IPS DF 6.9 (cell line): ENCODE results near the gene TCTN1.

ENCODE experiments used
- DNase-seq: peaks from one replicate; pipeline ENCODE4 v3.0.0-alpha.2; 2013; ENCODE audit warnings: low read depth, low spot score
- H3K27ac ChIP-seq: one replicate; pipeline ENCODE4 v1.5.1; 2013; ENCODE audit warnings: low read length, control low read depth
- H3K27me3 ChIP-seq: 2 replicates; pipeline ENCODE4 v1.6.1; 2013; ENCODE audit warnings: mild to moderate bottlenecking, low read length; ENCODE audit not compliant: control insufficient read depth, insufficient read depth
- H3K36me3 ChIP-seq: 2 replicates; pipeline ENCODE4 v1.6.1; 2013; ENCODE audit warnings: low read length; ENCODE audit not compliant: control insufficient read depth, insufficient read depth
- H3K4me1 ChIP-seq: 2 replicates; pipeline ENCODE4 v1.6.1; 2013; ENCODE audit warnings: low read length; ENCODE audit not compliant: control insufficient read depth, insufficient read depth
- H3K4me3 ChIP-seq: 2 replicates; pipeline ENCODE4 v1.5.1; 2013; ENCODE audit warnings: mild to moderate bottlenecking, low read length
- H3K9me3 ChIP-seq: 2 replicates; pipeline ENCODE4 v1.6.1; 2013; ENCODE audit warnings: low read length, inconsistent platforms; ENCODE audit not compliant: control insufficient read depth, insufficient read depth
- WGBS: extraction: QIAGEN DNeasy Blood & Tissue Kit; methylation state at CpG from one replicate; pipeline ENCODE4 v1.1.7; 2013; ENCODE audit warnings: mixed read lengths, missing lambda C conversion rate; ENCODE audit not compliant: insufficient read length, insufficient coverage; 5-methylcytosine and 5-hydroxymethylcytosine counted together

Gene TCTN1

GRCh38 chr12:110661337-110661972 lies 47.5 kb downstream of the TCTN1 start:
- WGBS: no CpG with 5 or more reads among the region's 23 CpGs
- no peak for DNase-seq
- H3K4me1 ChIP-seq: 0 out of 2 replicates have a peak, but pooled peaks cover 1% of the 10 kb centered on the region
- H3K9me3 ChIP-seq: no peaks in the 10 kb centered on the region
- H3K27me3 ChIP-seq: no peaks in the 10 kb centered on the region
- H3K27ac ChIP-seq: no peak overlapping the region
- no peaks in the 10 kb centered on the region for H3K36me3 ChIP-seq
- H3K4me3 ChIP-seq: no peak overlapping the region

DNA sequence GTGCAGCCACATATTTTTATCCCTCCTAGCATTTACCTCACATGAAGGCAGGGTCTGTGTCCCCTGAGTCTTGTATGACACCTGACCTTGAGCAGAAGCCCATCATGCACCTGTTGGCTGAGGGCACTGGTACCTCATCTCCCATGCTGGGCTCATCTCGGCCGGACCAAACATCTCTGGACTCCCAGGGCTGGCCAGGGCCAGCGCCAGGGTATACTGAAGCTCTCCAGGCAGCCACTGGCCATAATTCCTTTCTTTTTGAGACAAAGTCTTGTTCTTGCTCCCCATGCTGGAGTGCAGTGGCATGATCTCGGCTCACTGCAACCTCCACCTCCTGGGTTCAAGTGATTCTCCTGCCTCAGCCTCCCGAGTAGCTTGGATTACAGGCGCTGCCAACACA lies 53.0 kb downstream of the TCTN1 start:
- no CpG with 5 or more reads among the region's 6 CpGs for WGBS
- Histone ChIP-seq H3K27ac (no peak overlapping the region), H3K9me3 (no peaks in the 10 kb centered on the region), H3K36me3 (no peaks in the 10 kb centered on the region), H3K4me3 (no peak overlapping the region), H3K4me1 (peaks cover 1% of the 10 kb centered on the region; the same call in 1 of the 2 replicates), H3K27me3 (no peaks in the 10 kb centered on the region)
- no peak for DNase-seq

DNA sequence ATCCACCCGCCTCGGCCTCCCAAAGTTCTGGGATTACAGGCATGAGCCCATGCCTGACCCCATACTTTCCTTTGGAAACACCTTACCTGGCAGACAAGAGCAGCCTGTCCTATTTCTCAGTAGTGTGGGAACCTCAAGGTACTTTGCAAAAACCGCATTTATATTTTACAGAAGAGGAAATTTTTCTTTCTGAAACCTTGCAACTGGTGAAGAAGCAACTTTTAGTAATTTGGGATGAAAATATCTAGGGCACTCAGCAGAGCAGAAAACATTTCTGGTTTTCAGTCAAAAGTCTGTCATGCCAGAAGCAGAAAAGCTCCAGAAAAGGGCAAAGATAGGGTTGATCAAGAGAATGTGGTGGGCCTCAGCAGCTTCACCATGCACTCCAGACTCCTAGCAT lies 53.7 kb downstream of the TCTN1 start:
- Histone ChIP-seq H3K4me3 (no peak overlapping the region), H3K4me1 (peaks cover 1% of the 10 kb centered on the region; the same call in 1 of the 2 replicates), H3K9me3 (no peaks in the 10 kb centered on the region), H3K27me3 (no peaks in the 10 kb centered on the region), H3K36me3 (no peaks in the 10 kb centered on the region), H3K27ac (no peak overlapping the region)
- no CpG with 5 or more reads among the region's 3 CpGs for WGBS
- no peak for DNase-seq

GRCh38 chr12:110668480-110669192 lies 54.7 kb downstream of the TCTN1 start:
- no peaks in the 10 kb centered on the region for H3K27me3 ChIP-seq
- DNase-seq: no peak
- H3K36me3 ChIP-seq: no peaks in the 10 kb centered on the region
- peaks cover 1% of the 10 kb centered on the region; the same call in 1 of the 2 replicates for H3K4me1 ChIP-seq
- no peak overlapping the region for H3K4me3 ChIP-seq
- H3K27ac ChIP-seq: no peak overlapping the region
- no CpG with 5 or more reads among the region's 12 CpGs for WGBS
- no peaks in the 10 kb centered on the region for H3K9me3 ChIP-seq

DNA sequence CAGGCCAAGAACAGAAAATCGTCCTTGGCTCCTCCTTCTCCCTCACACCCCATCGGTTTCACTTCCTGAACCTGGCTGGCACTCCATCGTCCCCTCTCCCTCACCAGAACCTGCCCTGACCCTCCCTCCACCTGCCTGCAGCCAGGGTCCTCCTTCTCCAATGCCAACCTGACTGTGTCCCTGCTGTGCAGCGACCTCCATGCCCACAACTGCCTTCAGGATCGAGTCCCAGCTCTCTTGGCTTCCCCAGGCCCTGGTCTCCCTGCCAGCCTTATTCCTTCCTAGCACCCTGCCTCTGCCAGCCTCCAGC lies 55.2 kb downstream of the TCTN1 start:
- Histone ChIP-seq H3K4me3 (no peak overlapping the region), H3K27ac (no peak overlapping the region), H3K27me3 (no peaks in the 10 kb centered on the region), H3K36me3 (no peaks in the 10 kb centered on the region), H3K9me3 (no peaks in the 10 kb centered on the region), H3K4me1 (peaks cover 1% of the 10 kb centered on the region; the same call in 1 of the 2 replicates)
- no CpG with 5 or more reads among the region's 5 CpGs for WGBS
- no peak for DNase-seq

GRCh38 chr12:110670161-110670701 lies 56.3 kb downstream of the TCTN1 start:
- Histone ChIP-seq H3K27me3 (no peaks in the 10 kb centered on the region), H3K4me3 (no peak overlapping the region), H3K4me1 (peaks cover 1% of the 10 kb centered on the region; the same call in 1 of the 2 replicates), H3K9me3 (no peaks in the 10 kb centered on the region), H3K27ac (no peak overlapping the region), H3K36me3 (no peaks in the 10 kb centered on the region)
- no peak for DNase-seq
- no CpG with 5 or more reads among the region's 4 CpGs for WGBS

- Histone ChIP-seq H3K4me3 (no peak overlapping the region), H3K27ac (no peak overlapping the region), H3K4me1 (no peaks in the 10 kb centered on the region), H3K9me3 (no peaks in the 10 kb centered on the region), H3K27me3 (no peaks in the 10 kb centered on the region), H3K36me3 (no peaks in the 10 kb centered on the region)
- DNase-seq: no peak
- WGBS: no CpG with 5 or more reads among the region's 4 CpGs
These were observed 62.2 kb downstream of the TCTN1 start for GRCh38 chr12:110676171-110676570.

DNA sequence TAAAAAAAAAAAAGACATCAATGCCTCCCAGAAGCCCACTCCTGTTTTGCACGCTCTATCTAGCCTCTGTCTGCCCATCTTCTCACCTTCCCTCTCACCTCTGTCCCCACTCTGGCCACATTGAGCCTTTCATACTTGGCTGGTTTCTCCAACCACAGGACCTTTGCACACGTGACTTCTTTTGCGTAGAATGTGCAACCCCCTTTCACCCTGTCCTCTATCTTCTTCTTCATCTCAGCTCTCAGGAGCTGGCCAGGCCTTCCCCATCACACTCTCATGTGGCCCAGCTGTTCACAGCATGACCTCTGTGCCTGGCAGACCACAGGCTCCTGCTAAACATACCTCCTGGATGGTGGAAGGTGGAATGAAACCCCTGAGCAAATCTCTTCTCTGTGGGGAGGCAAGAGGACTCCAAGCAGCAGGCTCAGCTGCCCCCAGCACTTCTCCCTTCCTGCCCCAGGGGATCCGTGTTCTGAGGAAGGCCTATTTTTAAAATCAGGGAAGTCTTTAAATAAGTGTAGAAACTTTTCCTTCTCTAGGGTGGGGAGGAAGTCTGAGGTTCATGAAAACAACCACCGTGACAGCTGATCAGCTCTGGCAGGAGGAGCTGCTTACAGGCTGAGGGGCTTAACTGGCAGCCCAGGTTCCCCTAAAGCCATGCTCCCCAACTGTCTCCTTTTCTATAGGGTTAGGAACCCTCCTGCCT lies 63.4 kb downstream of the TCTN1 start:
- no peak overlapping the region for H3K27ac ChIP-seq
- no peak overlapping the region for H3K4me3 ChIP-seq
- no peak for DNase-seq
- H3K9me3 ChIP-seq: no peaks in the 10 kb centered on the region
- H3K4me1 ChIP-seq: no peaks in the 10 kb centered on the region
- WGBS: no CpG with 5 or more reads among the region's 5 CpGs
- no peaks in the 10 kb centered on the region for H3K27me3 ChIP-seq
- no peaks in the 10 kb centered on the region for H3K36me3 ChIP-seq

DNA sequence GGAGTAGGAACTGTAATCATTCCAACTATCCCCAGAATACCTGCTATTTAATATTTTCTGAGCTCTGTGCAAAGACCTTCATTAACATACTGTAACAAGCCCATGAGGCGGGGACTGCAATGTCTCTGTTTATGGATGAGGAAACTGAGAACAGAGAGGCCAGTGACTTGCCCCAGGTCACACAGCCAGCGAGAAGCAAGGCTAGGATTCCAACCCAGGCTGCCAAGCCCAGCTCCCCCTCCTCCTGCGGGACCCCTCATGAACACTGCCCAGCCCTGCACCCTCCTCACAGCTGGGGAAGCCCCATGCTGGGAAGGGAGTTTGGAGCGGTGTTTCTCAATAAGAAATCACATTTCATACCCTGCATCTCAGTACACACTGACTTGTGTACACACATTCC lies 64.1 kb downstream of the TCTN1 start:
- WGBS: no CpG with 5 or more reads among the region's 4 CpGs
- Histone ChIP-seq H3K4me3 (no peak overlapping the region), H3K9me3 (no peaks in the 10 kb centered on the region), H3K36me3 (no peaks in the 10 kb centered on the region), H3K27me3 (no peaks in the 10 kb centered on the region), H3K4me1 (no peaks in the 10 kb centered on the region), H3K27ac (no peak overlapping the region)
- no peak for DNase-seq

DNA sequence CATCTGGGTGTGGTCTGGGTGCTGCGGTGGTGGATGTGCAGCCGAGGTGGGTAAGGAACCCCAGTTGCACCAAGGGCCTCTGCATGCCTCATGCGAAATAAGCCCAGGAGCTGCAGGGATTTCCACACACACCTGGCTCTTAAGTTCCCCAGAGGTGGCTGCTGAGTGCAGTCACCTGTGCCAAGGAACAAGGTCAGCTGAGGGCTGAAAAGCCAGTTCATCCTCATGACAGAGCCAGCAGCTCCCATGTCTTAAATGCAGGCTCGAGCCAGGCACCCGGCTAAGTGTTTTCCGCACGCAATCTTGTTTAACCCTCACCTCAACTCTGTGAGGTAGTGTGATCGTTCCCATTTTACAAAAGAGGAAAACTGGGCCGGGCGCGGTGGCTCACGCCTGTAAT lies 65.3 kb downstream of the TCTN1 start:
- Histone ChIP-seq H3K4me3 (no peak overlapping the region), H3K27ac (no peak overlapping the region), H3K4me1 (no peaks in the 10 kb centered on the region), H3K9me3 (no peaks in the 10 kb centered on the region), H3K36me3 (no peaks in the 10 kb centered on the region), H3K27me3 (no peaks in the 10 kb centered on the region)
- no CpG with 5 or more reads among the region's 12 CpGs for WGBS
- no peak for DNase-seq
